ENCODE measurements around the gene CTRB1. TPM values are rescaled to one million over a fixed set of nuclear protein-coding genes. Genes with fewer than 3 reads are reported as not detected.
A peak's percentile ranks its signal among the peaks of the same experiment; 100 is the strongest.

The CTRB1 gene
- total and polyA plus RNA-seq, 2 of the 13 experiments (the other 11 are each of a cell fraction or from before 2014, with no cell fraction given) = not detected

DNA sequence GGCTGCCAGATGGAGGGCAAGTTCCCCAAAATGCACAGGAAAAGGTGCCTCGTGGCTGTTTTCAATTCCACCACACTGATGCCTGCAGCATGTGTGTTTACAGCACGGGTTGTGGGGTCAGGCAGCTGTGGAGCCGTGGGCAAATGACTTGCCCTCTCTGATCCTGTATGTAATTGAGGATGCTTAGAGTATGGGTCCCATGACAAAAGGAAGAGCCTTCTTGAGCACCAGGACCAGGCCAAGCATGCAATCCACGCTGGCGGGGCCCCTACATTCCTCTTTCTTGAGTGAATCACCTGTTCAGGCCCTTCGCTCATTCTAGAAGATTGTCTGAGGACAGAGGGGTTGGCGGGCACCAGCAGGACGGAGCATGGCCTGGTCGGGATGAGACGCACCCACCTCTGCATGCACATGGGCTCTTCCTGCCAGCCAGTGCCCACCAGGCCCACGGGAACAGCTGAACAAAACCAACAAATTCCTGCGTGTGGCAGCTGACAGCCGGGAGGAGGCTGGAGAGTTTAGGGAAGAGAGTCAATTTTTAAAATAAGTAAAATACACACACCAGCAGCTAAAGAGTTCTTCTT, 10.5 kb upstream of the CTRB1 start:
- Histone ChIP-seq H3K27me3 (ENCODE audit: control insufficient read depth in 1 of 2, insufficient read depth in 2 of 2, low read length in 2 of 2) (peaks cover 33 to 74% of the 10 kb centered on the region in 2 experiments), H3K27ac (ENCODE audit: extremely low read length, insufficient read depth, low read length) (no peak overlapping the region), H2AFZ (ENCODE audit: low read length) (no peak overlapping the region), H3K4me1 (ENCODE audit: insufficient read depth, low read length) (peaks cover 16% of the 10 kb centered on the region; the same call in 1 of the 2 replicates), H3K4me2 (ENCODE audit: low read depth, low read length) (no peak overlapping the region), H3K79me2 (ENCODE audit: insufficient read depth, low read length) (no peaks in the 10 kb centered on the region), H4K20me1 (ENCODE audit: insufficient read depth, low read length) (no peaks in the 10 kb centered on the region), H3K36me3 (replicated peaks in 1 of 2; ENCODE audit: control insufficient read depth in 1 of 2, insufficient read depth in 2 of 2, low read length in 2 of 2) (no peaks in the 10 kb centered on the region), H3K9ac (ENCODE audit: insufficient read depth, low read depth, low read length) (no peak overlapping the region), H3K4me3 (replicated peaks in 1 of 3; ENCODE audit: insufficient read depth in 1 of 3, low read depth in 2 of 3, low read length in 3 of 3) (no peak overlapping the region), H3K9me3 (ENCODE audit: low read length) (no peaks in the 10 kb centered on the region)
- peak; percentile 56; the same call in 1 of the 2 replicates for TF ChIP-seq ZMYM3 (CRISPR knock-in tag; IDR thresholded peaks at IDR 0.05)
- peak; percentile 86 for TF ChIP-seq ZNF768 (CRISPR knock-in tag; IDR thresholded peaks at IDR 0.05)
- TF ChIP-seq BRD4 (CRISPR knock-in tag; IDR thresholded peaks at IDR 0.05) = no peak
- FAIRE-seq (no peak), ATAC-seq (no peak), DNase-seq (ENCODE audit: low spot score) (no peak)
- POLR2A ChIA-PET = interaction anchor here (1.4 kb wide), 1 partner anchor 19 kb away, joined by 4 read pairs; no protein-coding TSS in a partner anchor
- 30% methylated on average over 13 of the region's 13 CpGs for WGBS (ENCODE audit: low lambda C conversion rate)
- intact Hi-C loops (cut with micrococcal nuclease; ENCODE audit: unreplicated experiment) = no loop called here
- no TSS peak for BruUV-seq (replicated peaks)
- CTCF ChIA-PET (ENCODE audit: low intra/inter-chr PET ratio, low total read pairs) = no interaction called here
- in situ Hi-C loops (cut with HindIII; ENCODE audit: extremely low pct_ligation_motif_present, low pct_unique_long_range_greater_than_20kb) = no loop called here

DNA sequence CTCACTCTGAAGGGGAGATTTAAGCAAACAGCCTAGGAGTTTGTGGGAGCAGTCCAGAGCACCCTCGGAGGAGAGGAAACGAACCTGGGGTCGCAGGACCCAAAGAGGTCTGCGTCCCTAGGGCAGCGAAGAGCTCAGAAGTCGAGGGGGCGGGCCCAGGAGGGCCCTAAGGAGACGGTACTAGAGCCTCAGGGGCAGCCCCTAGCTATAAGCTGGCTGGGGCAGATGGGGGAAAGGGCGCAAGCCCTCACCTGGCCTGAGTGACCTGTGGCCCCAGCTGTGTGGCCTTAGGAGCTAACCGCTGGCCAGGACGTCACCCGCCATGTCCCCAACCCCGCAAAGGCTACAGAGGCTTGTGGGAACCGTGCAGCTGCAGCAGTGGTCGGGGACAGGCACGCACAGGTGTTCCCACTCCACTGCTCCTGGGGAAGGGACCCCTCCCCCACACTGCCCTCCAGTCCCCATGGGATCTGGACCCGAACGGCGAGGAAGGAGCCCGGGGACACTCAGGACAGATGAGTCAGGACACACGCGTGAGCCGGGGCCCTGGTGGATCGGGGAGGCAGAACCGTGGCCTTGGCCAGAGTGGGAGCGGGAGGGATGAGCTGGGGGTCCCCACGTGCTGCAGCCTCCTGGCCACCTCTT, 9.8 kb upstream of the CTRB1 start:
- in situ Hi-C loops (cut with HindIII; ENCODE audit: extremely low pct_ligation_motif_present, low pct_unique_long_range_greater_than_20kb) (no loop called here), intact Hi-C loops (cut with micrococcal nuclease; ENCODE audit: unreplicated experiment) (no loop called here)
- DNase-seq (ENCODE audit: low spot score) = no peak
- H3K9ac ChIP-seq (ENCODE audit: insufficient read depth, low read depth, low read length) = no peak overlapping the region
- no peaks in the 10 kb centered on the region for H3K9me3 ChIP-seq (ENCODE audit: low read length)
- H3K79me2 ChIP-seq (ENCODE audit: insufficient read depth, low read length) = no peaks in the 10 kb centered on the region
- H3K36me3 ChIP-seq (replicated peaks in 1 of 2; ENCODE audit: control insufficient read depth in 1 of 2, insufficient read depth in 2 of 2, low read length in 2 of 2) = no peaks in the 10 kb centered on the region
- WGBS (ENCODE audit: low lambda C conversion rate) = 43% methylated on average over 19 of the region's 27 CpGs
- ChIA-PET CTCF (ENCODE audit: low intra/inter-chr PET ratio, low total read pairs) (no interaction called here), POLR2A (interaction anchor here (1.4 kb wide), 1 partner anchor 18 kb away, joined by 4 read pairs; no protein-coding TSS in a partner anchor)
- TF ChIP-seq RXRA (CRISPR knock-in tag; IDR thresholded peaks at IDR 0.05) (peak; percentile 30; the same call in 1 of the 2 replicates), ZNF264 (CRISPR knock-in tag; IDR thresholded peaks at IDR 0.05) (no peak), ZNF101 (CRISPR knock-in tag; IDR thresholded peaks at IDR 0.05; ENCODE audit: borderline replicate concordance, low read depth) (no peak)
- H2AFZ ChIP-seq (ENCODE audit: low read length) = no peak overlapping the region
- H3K27ac ChIP-seq (ENCODE audit: extremely low read length, insufficient read depth, low read length) = no peak overlapping the region
- H4K20me1 ChIP-seq (ENCODE audit: insufficient read depth, low read length) = no peaks in the 10 kb centered on the region
- no TSS peak for BruUV-seq (replicated peaks)
- peaks cover 9% of the 10 kb centered on the region; the same call in 1 of the 2 replicates for H3K4me1 ChIP-seq (ENCODE audit: insufficient read depth, low read length)
- no peak overlapping the region for H3K4me2 ChIP-seq (ENCODE audit: low read depth, low read length)
- no peak overlapping the region; a peak in 1 of 6 replicates for H3K4me3 ChIP-seq (replicated peaks in 1 of 3; ENCODE audit: insufficient read depth in 1 of 3, low read depth in 2 of 3, low read length in 3 of 3)
- H3K27me3 ChIP-seq (ENCODE audit: control insufficient read depth in 1 of 2, insufficient read depth in 2 of 2, low read length in 2 of 2) = peaks cover 32 to 74% of the 10 kb centered on the region in 2 experiments
- peak; percentile 2; the same call in 2 of the 3 replicates for ATAC-seq
- FAIRE-seq = no peak
